Astrocyte (in vitro differentiated cells and primary cell): ENCODE measurements around the gene CLDN15. TPM values are rescaled to one million over a fixed set of nuclear protein-coding genes. Genes with fewer than 3 reads are reported as not detected.

ENCODE experiments used
- DNase-seq: peaks from one replicate; pipeline ENCODE4 v3.0.0-alpha.2; 2010; ENCODE audit warnings: low read depth
- FAIRE-seq: peaks from 2 replicates; lab custom pipeline; 2011; peaks lifted over from hg19 to GRCh38; lab: Jason Lieb, UNC
- H2AFZ ChIP-seq: 2 replicates; pipeline ENCODE4 v1.6.0; 2012; ENCODE audit warnings: low read depth, low read length, inconsistent platforms
- H3K27ac ChIP-seq: 2 replicates; pipeline ENCODE4 v1.5.1; 2011; ENCODE audit warnings: low read depth, low read length, inconsistent platforms
- H3K27me3 ChIP-seq: 2 replicates; pipeline ENCODE4 v1.6.0; 2011; ENCODE audit warnings: low read length, inconsistent platforms; ENCODE audit not compliant: insufficient read depth
- H3K36me3 ChIP-seq: 2 replicates; pipeline ENCODE4 v1.5.1; 2011; ENCODE audit warnings: low read length, inconsistent platforms; ENCODE audit not compliant: insufficient read depth
- H3K4me1 ChIP-seq: 2 replicates; pipeline ENCODE4 v1.5.1; 2011; ENCODE audit warnings: low read length, inconsistent platforms; ENCODE audit not compliant: insufficient read depth
- H3K4me2 ChIP-seq: 2 replicates; pipeline ENCODE4 v1.6.0; 2012; ENCODE audit warnings: low read length, inconsistent platforms
- H3K4me3 ChIP-seq: 2 replicates; pipeline ENCODE4 v1.5.1; 2011; ENCODE audit warnings: low read depth, mild to moderate bottlenecking, low read length, inconsistent platforms; ENCODE audit not compliant: insufficient read depth
- H3K79me2 ChIP-seq: 2 replicates; pipeline ENCODE4 v1.6.0; 2012; ENCODE audit warnings: mild to moderate bottlenecking, low read length, inconsistent platforms; ENCODE audit not compliant: insufficient read depth
- H3K9ac ChIP-seq: 2 replicates; pipeline ENCODE4 v1.6.0; 2012; ENCODE audit warnings: mild to moderate bottlenecking, low read length, inconsistent platforms
- H3K9me3 ChIP-seq: 2 replicates; pipeline ENCODE4 v1.5.1; 2012; ENCODE audit warnings: low read depth, mild to moderate bottlenecking, low read length, inconsistent platforms; ENCODE audit not compliant: insufficient read depth
- H4K20me1 ChIP-seq: 2 replicates; pipeline ENCODE4 v1.6.0; 2012; ENCODE audit warnings: low read length, inconsistent platforms; ENCODE audit not compliant: insufficient read depth
- H3K27ac Mint-ChIP-seq: one replicate; pipeline ENCODE4 v1.8.0; 2021; ENCODE audit warnings: mild to moderate bottlenecking, mixed read lengths; ENCODE audit not compliant: unreplicated experiment
- H3K27me3 Mint-ChIP-seq: one replicate; pipeline ENCODE4 v1.8.0; 2021; ENCODE audit warnings: low read depth, mixed read lengths; ENCODE audit not compliant: unreplicated experiment
- H3K36me3 Mint-ChIP-seq: one replicate; pipeline ENCODE4 v1.8.0; 2021; ENCODE audit warnings: low read depth, mixed read lengths; ENCODE audit not compliant: unreplicated experiment
- H3K4me1 Mint-ChIP-seq: one replicate; pipeline ENCODE4 v1.8.0; 2021; ENCODE audit warnings: low read depth, mixed read lengths; ENCODE audit not compliant: unreplicated experiment
- H3K4me3 Mint-ChIP-seq: one replicate; pipeline ENCODE4 v1.8.0; 2021; ENCODE audit warnings: mild to moderate bottlenecking, moderate library complexity, mixed read lengths; ENCODE audit not compliant: unreplicated experiment
- H3K9me3 Mint-ChIP-seq: one replicate; pipeline ENCODE4 v1.8.0; 2021; ENCODE audit warnings: mild to moderate bottlenecking, mixed read lengths; ENCODE audit not compliant: unreplicated experiment
- CTCF ChIP-seq: IDR thresholded peaks from 2 replicates; pipeline ENCODE4 v1.5.1; 2011; ENCODE audit warnings: low read depth, mild to moderate bottlenecking, inconsistent platforms, low read length, moderate library complexity; ENCODE audit not compliant: insufficient read depth
- EZH2 ChIP-seq: IDR thresholded peaks from 2 replicates; pipeline ENCODE4 v1.6.1; 2012; ENCODE audit warnings: mild to moderate bottlenecking, low read length, inconsistent platforms; ENCODE audit not compliant: insufficient read depth
- total RNA-seq: library from RNA; stranded (reverse); gene quantifications from 2 replicates; pipeline ENCODE4 v1.2.1, GENCODE V29; 2021

The CLDN15 gene
- total RNA-seq, 1 donor from 2014 or later: 8.7 TPM

DNA sequence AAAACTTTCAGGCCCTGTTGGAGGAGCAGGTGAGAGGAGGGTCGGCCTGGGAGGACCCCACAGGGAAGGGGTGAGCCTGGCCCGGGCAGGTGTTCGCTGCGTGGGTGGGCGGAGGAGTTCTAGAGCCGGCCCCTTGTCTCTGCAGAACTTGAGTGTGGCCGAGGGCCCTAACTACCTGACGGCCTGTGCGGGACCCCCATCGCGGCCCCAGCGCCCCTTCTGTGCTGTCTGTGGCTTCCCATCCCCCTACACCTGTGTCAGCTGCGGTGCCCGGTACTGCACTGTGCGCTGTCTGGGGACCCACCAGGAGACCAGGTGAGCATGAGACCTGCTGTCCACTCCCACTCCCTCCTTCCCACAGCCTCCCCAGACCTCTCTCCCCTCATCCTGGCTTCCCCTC is 14.1 kb downstream of the CLDN15 start:
- Mint-ChIP-seq H3K27me3 (no peaks in the 10 kb centered on the region), H3K4me3 (no peak overlapping the region), H3K4me1 (peaks cover 10% of the 10 kb centered on the region), H3K36me3 (peaks cover 19% of the 10 kb centered on the region), H3K27ac (no peak overlapping the region), H3K9me3 (no peaks in the 10 kb centered on the region)
- H2AFZ ChIP-seq: no peak overlapping the region
- FAIRE-seq (no peak), DNase-seq (no peak)
- peaks cover 42% of the 10 kb centered on the region for H4K20me1 ChIP-seq
- H3K79me2 ChIP-seq: peaks cover 41% of the 10 kb centered on the region
- TF ChIP-seq CTCF (no peak), EZH2 (no peak)
- no peak overlapping the region for H3K4me3 ChIP-seq
- H3K9ac ChIP-seq: no peak overlapping the region
- H3K36me3 ChIP-seq: peaks cover 12% of the 10 kb centered on the region
- H3K4me2 ChIP-seq: no peak overlapping the region
- H3K4me1 ChIP-seq: no peaks in the 10 kb centered on the region
- no peaks in the 10 kb centered on the region for H3K9me3 ChIP-seq
- no peaks in the 10 kb centered on the region for H3K27me3 ChIP-seq
- no peak overlapping the region for H3K27ac ChIP-seq

GRCh38 chr7:101222275-101222830 is 15.2 kb downstream of the CLDN15 start:
- TF ChIP-seq CTCF (no peak), EZH2 (no peak)
- no peaks in the 10 kb centered on the region for H3K27me3 Mint-ChIP-seq
- no peak overlapping the region for H3K27ac Mint-ChIP-seq

DNA sequence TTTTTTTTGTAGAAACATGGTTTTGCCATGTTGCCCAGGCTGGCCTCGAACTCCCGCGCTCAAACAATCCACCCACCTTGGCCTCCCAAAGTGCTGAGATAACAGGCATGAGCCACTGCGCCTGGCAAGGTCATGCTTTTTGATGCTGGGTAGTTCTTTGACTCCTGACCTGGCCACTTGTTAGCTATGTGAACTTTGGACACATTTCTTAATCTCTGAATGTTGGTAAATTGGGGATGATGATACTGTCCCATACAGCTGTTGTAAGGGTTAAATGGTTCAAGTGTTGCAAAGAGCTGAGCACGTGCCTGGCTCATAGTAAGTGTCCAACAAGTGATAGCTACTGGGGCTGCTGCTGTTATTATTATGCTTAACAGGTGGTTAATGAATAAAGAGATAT is 17.3 kb downstream of the CLDN15 start:
- H3K79me2 ChIP-seq: peaks cover 66% of the 10 kb centered on the region
- H3K4me3 Mint-ChIP-seq: peak overlapping the region; percentile 54
- no peak for DNase-seq
- no peak overlapping the region for H2AFZ ChIP-seq
- no peak overlapping the region for H3K27ac Mint-ChIP-seq
- no peaks in the 10 kb centered on the region for H3K27me3 Mint-ChIP-seq
- peaks cover 18% of the 10 kb centered on the region for H3K36me3 Mint-ChIP-seq
- no peak overlapping the region for H3K9ac ChIP-seq
- H3K27ac ChIP-seq: no peak overlapping the region
- peaks cover 16% of the 10 kb centered on the region for H3K4me1 ChIP-seq
- no peaks in the 10 kb centered on the region for H3K9me3 ChIP-seq
- FAIRE-seq: no peak
- H3K4me1 Mint-ChIP-seq: peaks cover 16% of the 10 kb centered on the region
- no peaks in the 10 kb centered on the region for H3K27me3 ChIP-seq
- H4K20me1 ChIP-seq: peaks cover 55% of the 10 kb centered on the region
- TF ChIP-seq CTCF (no peak), EZH2 (no peak)
- H3K4me2 ChIP-seq: no peak overlapping the region
- H3K36me3 ChIP-seq: peaks cover 15% of the 10 kb centered on the region
- H3K4me3 ChIP-seq: no peak overlapping the region
- no peaks in the 10 kb centered on the region for H3K9me3 Mint-ChIP-seq

More at GRCh38 chr7:101222275-101222830, 15.2 kb downstream of the CLDN15 start:
- Histone ChIP-seq H3K79me2 (peaks cover 46% of the 10 kb centered on the region), H3K27me3 (no peaks in the 10 kb centered on the region), H3K36me3 (peaks cover 12% of the 10 kb centered on the region), H2AFZ (no peak overlapping the region), H4K20me1 (peaks cover 42% of the 10 kb centered on the region), H3K4me3 (no peak overlapping the region), H3K9me3 (no peaks in the 10 kb centered on the region), H3K27ac (no peak overlapping the region), H3K9ac (no peak overlapping the region), H3K4me2 (no peak overlapping the region), H3K4me1 (no peaks in the 10 kb centered on the region)
- no peak for DNase-seq
- peaks cover 10% of the 10 kb centered on the region for H3K4me1 Mint-ChIP-seq
- no peaks in the 10 kb centered on the region for H3K9me3 Mint-ChIP-seq
- H3K4me3 Mint-ChIP-seq: no peak overlapping the region
- FAIRE-seq: no peak
- H3K36me3 Mint-ChIP-seq: peaks cover 19% of the 10 kb centered on the region
